Activated T-cell treated with anti-CD3 and anti-CD28 coated beads, Interleukin-2, amount 50 U/mL, for 4 hours (primary cell): ENCODE measurements around the gene ING2. TPM values are rescaled to one million over a fixed set of nuclear protein-coding genes. Genes with fewer than 3 reads are reported as not detected.
"Not testable (repeated sequence)": the region's sequence is repeated elsewhere in the genome, so short reads cannot be mapped to it uniquely, and the experiment has no call there.

Experiments used
- ATAC-seq, 2 donors: fragments of 200-7000 bp; cut with Tn5 transposase; one replicate each; pipeline ENCODE4 v1.10.0; 2021
- DNase-seq: peaks from one replicate; pipeline ENCODE4 v3.0.0-alpha.2; 2020
- H3K27me3 Mint-ChIP-seq: one replicate; pipeline ENCODE4 v1.8.0; 2021; ENCODE audit warnings: low read depth, mixed read lengths
- H3K36me3 Mint-ChIP-seq: one replicate; pipeline ENCODE4 v1.8.0; 2022; ENCODE audit warnings: mixed read lengths; ENCODE audit not compliant: insufficient read depth
- H3K4me1 Mint-ChIP-seq: one replicate; pipeline ENCODE4 v1.8.0; 2021; ENCODE audit warnings: low read depth, mixed read lengths
- H3K4me3 Mint-ChIP-seq: one replicate; pipeline ENCODE4 v1.8.0; 2021; ENCODE audit warnings: mild to moderate bottlenecking, moderate library complexity, mixed read lengths
- H3K9me3 Mint-ChIP-seq: one replicate; pipeline ENCODE4 v1.8.0; 2021; ENCODE audit warnings: mixed read lengths
- total RNA-seq, 3 donors: library from RNA; stranded (reverse); gene quantifications; one replicate each; pipeline ENCODE4 v1.2.1, GENCODE V29; 2021

The ING2 gene, protein sequence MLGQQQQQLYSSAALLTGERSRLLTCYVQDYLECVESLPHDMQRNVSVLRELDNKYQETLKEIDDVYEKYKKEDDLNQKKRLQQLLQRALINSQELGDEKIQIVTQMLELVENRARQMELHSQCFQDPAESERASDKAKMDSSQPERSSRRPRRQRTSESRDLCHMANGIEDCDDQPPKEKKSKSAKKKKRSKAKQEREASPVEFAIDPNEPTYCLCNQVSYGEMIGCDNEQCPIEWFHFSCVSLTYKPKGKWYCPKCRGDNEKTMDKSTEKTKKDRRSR
- 10 to 100 TPM in 2 of 3 donors, 1 to 10 TPM in 1; 9.9 to 11.1 (median 10.3) TPM for total RNA-seq

GRCh38 chr4:183504930-183505610, at the start of gene ING2:
ING2 (plus strand) TSS chr4:183505058; CDS start chr4:183505196, 138 bp downstream.
- no peaks in the 10 kb centered on the region for H3K9me3 Mint-ChIP-seq
- H3K36me3 Mint-ChIP-seq, result peaks cover under 1% of the 10 kb centered on the region
- ATAC-seq (peak; percentile 52 to 53), DNase-seq (no peak)
- peak within 1 kb of the TSS; percentile 95 for H3K4me3 Mint-ChIP-seq
- peaks cover 21% of the 10 kb centered on the region for H3K4me1 Mint-ChIP-seq
- no peaks in the 10 kb centered on the region for H3K27me3 Mint-ChIP-seq

DNA sequence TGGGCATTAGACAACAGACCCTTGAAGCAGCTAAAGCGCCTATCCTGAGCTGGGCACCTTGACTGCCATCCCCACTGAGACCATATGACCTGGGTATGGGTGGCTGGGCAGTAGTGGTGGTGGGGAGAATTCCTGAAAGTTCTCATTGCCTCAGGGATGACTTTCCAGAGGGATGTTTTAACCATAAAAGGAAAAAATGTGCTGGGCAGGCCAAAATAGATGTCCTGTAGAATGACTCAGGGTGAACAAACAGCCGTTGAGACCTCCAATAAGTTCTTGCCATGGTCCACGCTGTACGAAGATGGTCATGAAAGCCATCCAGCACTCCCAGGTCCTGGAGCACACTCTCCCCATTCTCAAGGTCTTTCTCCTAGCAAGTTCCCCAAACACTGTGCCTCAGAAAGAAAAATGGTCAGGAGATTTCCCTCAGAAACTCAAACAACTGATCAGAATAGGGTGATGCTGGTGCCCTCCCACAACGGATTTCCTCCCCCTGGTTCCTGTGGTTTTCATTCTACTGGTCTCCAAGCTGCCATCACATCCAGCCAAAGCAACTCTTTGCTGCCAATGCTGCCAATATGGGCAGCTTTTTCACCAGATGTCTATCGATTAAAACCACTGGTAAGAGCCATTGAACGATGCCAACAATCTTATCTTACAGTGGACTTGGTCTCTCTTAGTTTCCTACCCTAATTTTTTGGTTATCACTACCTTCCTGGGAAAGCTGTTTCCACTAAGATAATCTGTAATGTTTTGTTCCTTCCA, 49.2 kb upstream of the ING2 start:
- no peak for DNase-seq
- Mint-ChIP-seq H3K4me3 (no peak overlapping the region), H3K9me3 (no peaks in the 10 kb centered on the region), H3K36me3 (peaks cover 2% of the 10 kb centered on the region), H3K4me1 (peaks cover 17% of the 10 kb centered on the region), H3K27me3 (no peaks in the 10 kb centered on the region)
- ATAC-seq, result no peak

GRCh38 chr4:183458005-183458404, 46.9 kb upstream of the ING2 start:
- Mint-ChIP-seq H3K4me1 (peaks cover 17% of the 10 kb centered on the region), H3K36me3 (no peaks in the 10 kb centered on the region), H3K27me3 (no peaks in the 10 kb centered on the region), H3K9me3 (no peaks in the 10 kb centered on the region), H3K4me3 (no peak overlapping the region)
- DNase-seq, result no peak
- ATAC-seq, result no peak

DNA sequence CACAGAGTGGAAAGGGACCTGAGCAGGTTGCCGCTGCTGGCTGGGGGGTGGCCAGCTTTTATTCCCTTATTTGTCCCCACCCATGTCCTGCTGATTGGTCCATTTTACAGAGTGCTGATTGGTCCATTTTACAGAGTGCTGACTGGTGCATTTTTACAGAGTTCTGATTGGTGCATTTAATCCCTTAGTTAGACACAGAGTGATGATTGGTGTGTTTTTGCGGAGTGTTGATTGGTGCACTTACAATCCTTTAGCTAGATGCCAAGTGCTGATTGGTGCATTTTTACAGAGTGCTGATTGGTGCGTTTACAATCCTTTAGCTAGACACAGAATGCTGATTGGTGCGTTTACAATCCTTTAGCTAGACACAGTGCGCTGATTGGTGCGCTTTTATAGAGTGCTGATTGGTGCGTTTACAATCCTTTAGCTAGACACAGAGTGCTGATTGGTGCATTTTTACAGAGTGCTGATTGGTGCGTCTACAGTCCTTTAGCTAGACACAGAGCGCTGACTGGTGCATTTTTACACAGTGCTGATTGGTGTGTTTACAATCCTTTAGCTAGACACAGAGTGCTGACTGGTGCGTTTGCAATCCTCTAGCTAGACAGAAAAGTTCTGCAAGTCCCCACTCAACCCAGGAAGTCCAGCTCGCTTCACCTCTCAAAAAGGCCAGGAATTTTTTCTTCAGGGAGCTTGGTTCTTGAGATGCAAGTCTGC, 40.8 kb upstream of the ING2 start:
- not testable (repeated sequence) for H3K27me3 Mint-ChIP-seq, H3K4me1 Mint-ChIP-seq, H3K4me3 Mint-ChIP-seq, DNase-seq, H3K9me3 Mint-ChIP-seq, H3K36me3 Mint-ChIP-seq, ATAC-seq

- DNase-seq, H3K9me3 Mint-ChIP-seq, H3K4me1 Mint-ChIP-seq, H3K27me3 Mint-ChIP-seq, H3K4me3 Mint-ChIP-seq, ATAC-seq, H3K36me3 Mint-ChIP-seq: not testable (repeated sequence)
Measured at GRCh38 chr4:183465879-183466278, 39.0 kb upstream of the ING2 start.

- H3K9me3 Mint-ChIP-seq, result no peaks in the 10 kb centered on the region
- no peaks in the 10 kb centered on the region for H3K36me3 Mint-ChIP-seq
- H3K4me1 Mint-ChIP-seq, result no peaks in the 10 kb centered on the region
- DNase-seq (no peak), ATAC-seq (no peak)
- H3K27me3 Mint-ChIP-seq, result no peaks in the 10 kb centered on the region
- no peak overlapping the region for H3K4me3 Mint-ChIP-seq
Measured at GRCh38 chr4:183467246-183467645, 37.6 kb upstream of the ING2 start.

GRCh38 chr4:183468210-183469095, 36.4 kb upstream of the ING2 start:
- Mint-ChIP-seq H3K4me1 (no peaks in the 10 kb centered on the region), H3K9me3 (no peaks in the 10 kb centered on the region), H3K4me3 (no peak overlapping the region), H3K27me3 (no peaks in the 10 kb centered on the region), H3K36me3 (no peaks in the 10 kb centered on the region)
- no peak for DNase-seq
- ATAC-seq, result no peak

DNA sequence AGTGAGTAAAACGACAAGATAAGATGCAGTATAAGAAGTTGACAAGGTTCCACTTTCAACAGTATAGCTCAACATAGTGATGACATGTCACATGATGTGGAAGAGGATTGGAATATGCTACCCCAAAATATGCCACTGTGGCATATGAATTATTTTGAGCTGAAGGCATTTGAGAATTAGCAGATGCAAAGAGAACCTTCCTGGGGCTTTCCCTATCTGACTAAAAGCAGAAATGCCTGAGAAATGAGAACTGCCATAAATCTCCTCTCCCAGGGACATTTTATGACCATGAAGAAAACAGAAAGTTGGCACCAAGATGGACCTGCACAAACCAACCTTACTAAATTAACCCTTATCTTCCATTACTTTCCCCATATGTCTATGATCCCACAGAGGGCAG, 35.6 kb upstream of the ING2 start:
- DNase-seq (no peak), ATAC-seq (no peak)
- no peaks in the 10 kb centered on the region for H3K9me3 Mint-ChIP-seq
- H3K4me3 Mint-ChIP-seq, result no peak overlapping the region
- no peaks in the 10 kb centered on the region for H3K27me3 Mint-ChIP-seq
- H3K36me3 Mint-ChIP-seq, result no peaks in the 10 kb centered on the region
- no peaks in the 10 kb centered on the region for H3K4me1 Mint-ChIP-seq

- no peak overlapping the region for H3K4me3 Mint-ChIP-seq
- H3K36me3 Mint-ChIP-seq, result no peaks in the 10 kb centered on the region
- DNase-seq, result no peak
- no peaks in the 10 kb centered on the region for H3K4me1 Mint-ChIP-seq
- H3K27me3 Mint-ChIP-seq, result no peaks in the 10 kb centered on the region
- no peaks in the 10 kb centered on the region for H3K9me3 Mint-ChIP-seq
- no peak for ATAC-seq
Measured at GRCh38 chr4:183469936-183470335, 34.9 kb upstream of the ING2 start.

GRCh38 chr4:183470821-183471220, 34.0 kb upstream of the ING2 start:
- Mint-ChIP-seq H3K27me3 (no peaks in the 10 kb centered on the region), H3K4me1 (no peaks in the 10 kb centered on the region), H3K36me3 (no peaks in the 10 kb centered on the region), H3K4me3 (no peak overlapping the region), H3K9me3 (no peaks in the 10 kb centered on the region)
- no peak for DNase-seq
- no peak for ATAC-seq

DNA sequence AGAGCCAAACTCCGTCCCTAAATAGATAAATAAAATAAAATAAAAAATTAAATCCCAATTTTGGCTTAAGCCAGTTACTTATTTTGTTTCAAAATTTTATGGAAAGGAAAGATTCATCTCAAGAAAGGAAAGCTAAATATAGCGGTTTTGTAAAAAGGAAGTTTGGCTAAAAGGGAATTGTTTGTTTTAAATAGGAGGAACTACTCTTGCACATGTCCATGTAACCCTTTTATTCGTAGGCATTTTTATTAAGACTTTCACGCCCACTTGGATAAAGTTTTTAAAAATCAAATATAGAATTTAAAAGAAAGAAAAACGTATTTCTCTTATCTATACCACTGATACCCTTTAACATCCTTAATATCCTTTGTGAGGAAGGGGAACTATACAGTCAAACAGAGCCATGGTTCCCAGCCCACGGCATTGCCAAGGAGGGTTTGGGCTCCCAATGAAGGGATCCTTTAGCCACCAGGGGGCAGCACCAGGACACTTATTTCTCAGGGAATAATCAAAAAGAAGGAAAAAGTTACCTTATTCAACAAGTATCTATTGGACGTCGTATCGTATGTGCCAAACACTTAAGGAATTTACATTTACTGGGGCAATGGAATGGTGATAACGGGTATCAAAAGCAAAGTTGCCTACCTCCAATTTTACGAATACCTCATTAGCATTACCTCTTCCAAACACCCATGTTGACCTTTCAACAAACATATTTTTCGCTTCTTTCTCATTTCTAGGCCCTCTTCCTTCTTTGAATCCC, 32.7 kb upstream of the ING2 start:
- peak; percentile 65 to 67 for ATAC-seq
- DNase-seq, result peak; percentile 86
- no peaks in the 10 kb centered on the region for H3K27me3 Mint-ChIP-seq
- no peaks in the 10 kb centered on the region for H3K4me1 Mint-ChIP-seq
- H3K36me3 Mint-ChIP-seq, result no peaks in the 10 kb centered on the region
- no peak overlapping the region for H3K4me3 Mint-ChIP-seq
- H3K9me3 Mint-ChIP-seq, result no peaks in the 10 kb centered on the region

DNA sequence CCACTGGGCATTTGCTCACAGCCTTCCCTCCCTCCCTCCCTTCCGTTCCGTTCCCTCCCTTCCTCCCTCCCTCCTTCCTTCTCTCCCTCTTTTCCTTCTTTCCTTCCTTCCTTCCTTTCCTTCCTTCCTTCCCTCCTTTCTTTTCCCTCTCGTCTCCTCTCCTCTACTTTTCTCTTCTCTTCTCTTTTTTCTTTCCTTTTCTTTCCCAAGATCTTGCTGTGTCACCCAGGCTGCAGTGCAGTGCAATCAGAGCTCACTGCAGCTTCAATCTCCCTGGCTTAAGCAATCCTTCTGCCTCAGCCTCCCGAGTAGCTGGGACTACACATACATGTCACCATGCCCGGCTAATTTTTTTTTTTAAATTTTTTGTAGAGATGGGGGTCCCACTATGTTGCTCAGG, 26.7 kb upstream of the ING2 start:
- Mint-ChIP-seq H3K9me3 (no peaks in the 10 kb centered on the region), H3K36me3 (no peaks in the 10 kb centered on the region), H3K27me3 (no peaks in the 10 kb centered on the region), H3K4me1 (no peaks in the 10 kb centered on the region), H3K4me3 (no peak overlapping the region)
- ATAC-seq, result no peak
- DNase-seq, result no peak

- no peaks in the 10 kb centered on the region for H3K9me3 Mint-ChIP-seq
- H3K4me3 Mint-ChIP-seq, result no peak overlapping the region
- DNase-seq, result no peak
Measured at GRCh38 chr4:183478926-183479325, 25.9 kb upstream of the ING2 start.

More at GRCh38 chr4:183478926-183479325, 25.9 kb upstream of the ING2 start:
- Mint-ChIP-seq H3K4me1 (no peaks in the 10 kb centered on the region), H3K36me3 (no peaks in the 10 kb centered on the region), H3K27me3 (no peaks in the 10 kb centered on the region)
- no peak for ATAC-seq
